ENCODE results near the gene TXNDC17.

The TXNDC17 gene

GRCh38 chr17:6630390-6630789, 10.5 kb upstream of the TXNDC17 start:
- no peak for DNase-seq (ENCODE audit: extremely low read depth, insufficient read length)
- peaks cover 5% of the 10 kb centered on the region for H3K36me3 ChIP-seq (ENCODE audit: control insufficient read depth, insufficient read depth, low read length)
- TF ChIP-seq CTCF (IDR thresholded peaks at IDR 0.05; ENCODE audit: insufficient read depth, low read length, poor library complexity, severe bottlenecking): no peak
- no peaks in the 10 kb centered on the region for H3K27me3 ChIP-seq (replicated peaks; ENCODE audit: control insufficient read depth, insufficient read depth, low read length)
- H3K4me3 ChIP-seq (replicated peaks; ENCODE audit: low read depth, low read length): no peak overlapping the region

DNA sequence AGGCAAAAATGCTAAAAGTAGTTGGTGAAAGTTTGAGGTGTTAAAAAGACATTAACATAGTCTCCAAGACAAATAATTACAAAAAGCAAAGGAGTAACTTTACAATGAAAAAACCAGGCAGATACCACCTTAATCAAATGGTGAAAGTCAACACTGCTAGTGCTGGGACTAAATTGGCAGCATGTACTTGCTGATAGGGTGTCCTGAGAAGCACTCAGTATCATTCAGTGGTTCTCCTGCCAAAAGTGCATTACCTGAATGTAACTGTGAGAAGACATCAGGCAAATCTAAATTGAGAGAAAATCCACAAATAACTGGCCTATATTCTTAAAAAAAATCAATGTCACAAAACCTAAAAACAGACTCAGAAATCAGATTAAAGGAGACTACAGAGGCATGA, 8.3 kb upstream of the TXNDC17 start:
- no peak overlapping the region for H3K4me3 ChIP-seq (replicated peaks; ENCODE audit: low read depth, low read length)

GRCh38 chr17:6633263-6633662, 7.6 kb upstream of the TXNDC17 start:
- H3K36me3 ChIP-seq (ENCODE audit: control insufficient read depth, insufficient read depth, low read length): peaks cover 3% of the 10 kb centered on the region

More for the DNA sequence above, 8.3 kb upstream of the TXNDC17 start:
- H3K27me3 ChIP-seq (replicated peaks; ENCODE audit: control insufficient read depth, insufficient read depth, low read length): no peaks in the 10 kb centered on the region
- peaks cover 5% of the 10 kb centered on the region for H3K36me3 ChIP-seq (ENCODE audit: control insufficient read depth, insufficient read depth, low read length)
- TF ChIP-seq CTCF (IDR thresholded peaks at IDR 0.05; ENCODE audit: insufficient read depth, low read length, poor library complexity, severe bottlenecking): no peak
- no peak for DNase-seq (ENCODE audit: extremely low read depth, insufficient read length)

DNA sequence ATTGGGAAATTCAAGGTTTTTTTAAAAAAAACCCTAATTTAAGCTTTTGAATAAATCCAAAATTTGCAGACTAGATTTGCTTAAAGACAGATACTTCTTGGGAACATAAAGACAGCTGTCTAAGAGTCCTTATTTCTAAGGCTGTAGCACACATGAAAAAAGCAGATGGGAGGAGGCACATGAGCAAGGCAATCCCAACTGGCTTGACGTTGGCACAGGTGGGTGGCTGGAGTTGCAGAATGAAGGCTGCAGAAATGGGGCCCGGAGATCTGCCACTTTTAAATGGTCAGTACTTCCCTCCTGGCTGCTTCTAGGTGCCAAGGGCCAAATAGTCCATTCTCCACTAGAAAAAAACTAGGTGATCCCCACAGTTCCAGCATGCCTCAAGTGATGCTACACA, 4.8 kb upstream of the TXNDC17 start:
- DNase-seq (ENCODE audit: extremely low read depth, insufficient read length): no peak
- Histone ChIP-seq H3K36me3 (ENCODE audit: control insufficient read depth, insufficient read depth, low read length) (peaks cover 3% of the 10 kb centered on the region), H3K4me3 (replicated peaks; ENCODE audit: low read depth, low read length) (no peak overlapping the region), H3K27me3 (replicated peaks; ENCODE audit: control insufficient read depth, insufficient read depth, low read length) (no peaks in the 10 kb centered on the region)
- no peak for TF ChIP-seq CTCF (IDR thresholded peaks at IDR 0.05; ENCODE audit: insufficient read depth, low read length, poor library complexity, severe bottlenecking)

More at GRCh38 chr17:6633263-6633662, 7.6 kb upstream of the TXNDC17 start:
- Histone ChIP-seq H3K27me3 (replicated peaks; ENCODE audit: control insufficient read depth, insufficient read depth, low read length) (no peaks in the 10 kb centered on the region), H3K4me3 (replicated peaks; ENCODE audit: low read depth, low read length) (no peak overlapping the region)
- TF ChIP-seq CTCF (IDR thresholded peaks at IDR 0.05; ENCODE audit: insufficient read depth, low read length, poor library complexity, severe bottlenecking): no peak
- no peak for DNase-seq (ENCODE audit: extremely low read depth, insufficient read length)

DNA sequence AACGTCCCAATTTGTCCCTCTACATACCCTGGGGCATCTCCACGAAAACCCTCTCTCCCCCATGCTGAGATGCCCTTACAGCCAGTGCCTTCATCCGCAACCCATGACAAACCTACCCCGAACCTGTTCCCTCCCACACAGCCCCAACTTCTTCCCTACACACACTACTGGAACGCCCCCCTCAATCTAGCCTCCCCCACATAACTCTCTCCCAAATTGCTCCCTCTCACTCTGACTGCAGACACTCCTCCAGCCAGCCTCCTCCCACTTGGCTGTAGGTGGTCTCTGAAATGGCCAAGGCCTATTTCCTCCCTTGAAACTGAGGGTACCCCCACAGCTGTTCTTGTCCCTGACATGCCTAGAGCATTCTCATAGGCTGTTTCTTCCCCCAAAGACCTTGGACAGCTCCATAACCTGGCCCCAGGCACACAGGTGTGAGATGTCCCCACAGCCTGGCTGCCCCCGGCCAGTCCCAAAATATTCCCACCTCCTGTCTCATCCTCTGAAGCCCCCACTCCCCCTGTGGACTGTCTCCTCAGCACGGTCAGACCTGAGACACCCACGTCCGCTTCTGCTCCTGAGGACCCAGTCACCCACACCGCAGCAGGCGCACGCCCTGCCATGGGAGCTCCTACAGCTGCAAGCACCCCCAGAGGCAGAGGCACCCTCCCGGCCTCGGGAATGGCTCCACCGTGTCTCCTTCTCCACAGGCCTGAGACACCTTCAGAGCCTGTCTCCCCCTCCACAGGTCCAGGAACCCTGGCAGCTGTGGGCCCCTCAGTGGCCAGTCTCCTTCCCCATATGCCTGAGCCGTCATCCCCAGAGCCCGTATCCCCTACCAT, 4.0 kb upstream of the TXNDC17 start:
- Histone ChIP-seq H3K27me3 (replicated peaks; ENCODE audit: control insufficient read depth, insufficient read depth, low read length) (no peaks in the 10 kb centered on the region), H3K36me3 (ENCODE audit: control insufficient read depth, insufficient read depth, low read length) (peaks cover 2% of the 10 kb centered on the region), H3K4me3 (replicated peaks; ENCODE audit: low read depth, low read length) (no peak overlapping the region)
- TF ChIP-seq CTCF (IDR thresholded peaks at IDR 0.05; ENCODE audit: insufficient read depth, low read length, poor library complexity, severe bottlenecking): no peak
- no peak for DNase-seq (ENCODE audit: extremely low read depth, insufficient read length)

Data from GM06990 (cell line).